Measurements from ENCODE around the gene NDUFA3.
A peak's percentile ranks its signal among the peaks of the same experiment; 100 is the strongest.

NDUFA3 gene

GRCh38 chr19:54129617-54129996, 27.0 kb downstream of the NDUFA3 start:
- in situ Hi-C loops (cut with HindIII; ENCODE audit: low sequenced_read_pairs), result no loop called here
- no peak for TF ChIP-seq CTCF (IDR thresholded peaks at IDR 0.05; ENCODE audit: low read depth, low read length, missing control alignments)
- no peak for DNase-seq (ENCODE audit: low read depth)
- H3K4me3 ChIP-seq (ENCODE audit: low read depth, low read length), result no peak overlapping the region

- DNase-seq (ENCODE audit: low read depth), result peak; percentile 35
- TF ChIP-seq CTCF (IDR thresholded peaks at IDR 0.05; ENCODE audit: low read depth, low read length, missing control alignments), result no peak
- in situ Hi-C loops (cut with HindIII; ENCODE audit: low sequenced_read_pairs), result no loop called here
- H3K4me3 ChIP-seq (ENCODE audit: low read depth, low read length), result no peak overlapping the region
Observed at GRCh38 chr19:54133312-54133956, 30.8 kb downstream of the NDUFA3 start.

GRCh38 chr19:54133957-54134590, 31.4 kb downstream of the NDUFA3 start:
- no peak for DNase-seq (ENCODE audit: low read depth)
- H3K4me3 ChIP-seq (ENCODE audit: low read depth, low read length), result no peak overlapping the region
- in situ Hi-C loops (cut with HindIII; ENCODE audit: low sequenced_read_pairs), result no loop called here
- no peak for TF ChIP-seq CTCF (IDR thresholded peaks at IDR 0.05; ENCODE audit: low read depth, low read length, missing control alignments)

- in situ Hi-C loops (cut with HindIII; ENCODE audit: low sequenced_read_pairs), result no loop called here
- TF ChIP-seq CTCF (IDR thresholded peaks at IDR 0.05; ENCODE audit: low read depth, low read length, missing control alignments), result no peak
- no peak for DNase-seq (ENCODE audit: low read depth)
- H3K4me3 ChIP-seq (ENCODE audit: low read depth, low read length), result peak overlapping the region; percentile 61
Observed at GRCh38 chr19:54136086-54136863, 33.6 kb downstream of the NDUFA3 start.

GRCh38 chr19:54136864-54137698, 34.4 kb downstream of the NDUFA3 start:
- TF ChIP-seq CTCF (IDR thresholded peaks at IDR 0.05; ENCODE audit: low read depth, low read length, missing control alignments), result no peak
- peak overlapping the region; percentile 86 for H3K4me3 ChIP-seq (ENCODE audit: low read depth, low read length)
- DNase-seq (ENCODE audit: low read depth), result peak; percentile 100
- in situ Hi-C loops (cut with HindIII; ENCODE audit: low sequenced_read_pairs), result no loop called here

Data from astrocyte of the cerebellum (primary cell).